Measurements from ENCODE around the gene SLC38A11. TPM values are rescaled to one million over a fixed set of nuclear protein-coding genes. Genes with fewer than 3 reads are reported as not detected.
"Not testable (repeated sequence)": the region's sequence is repeated elsewhere in the genome, so short reads cannot be mapped to it uniquely, and the experiment has no call there.

Gene SLC38A11
- not detected in 2 replicates for total RNA-seq

DNA sequence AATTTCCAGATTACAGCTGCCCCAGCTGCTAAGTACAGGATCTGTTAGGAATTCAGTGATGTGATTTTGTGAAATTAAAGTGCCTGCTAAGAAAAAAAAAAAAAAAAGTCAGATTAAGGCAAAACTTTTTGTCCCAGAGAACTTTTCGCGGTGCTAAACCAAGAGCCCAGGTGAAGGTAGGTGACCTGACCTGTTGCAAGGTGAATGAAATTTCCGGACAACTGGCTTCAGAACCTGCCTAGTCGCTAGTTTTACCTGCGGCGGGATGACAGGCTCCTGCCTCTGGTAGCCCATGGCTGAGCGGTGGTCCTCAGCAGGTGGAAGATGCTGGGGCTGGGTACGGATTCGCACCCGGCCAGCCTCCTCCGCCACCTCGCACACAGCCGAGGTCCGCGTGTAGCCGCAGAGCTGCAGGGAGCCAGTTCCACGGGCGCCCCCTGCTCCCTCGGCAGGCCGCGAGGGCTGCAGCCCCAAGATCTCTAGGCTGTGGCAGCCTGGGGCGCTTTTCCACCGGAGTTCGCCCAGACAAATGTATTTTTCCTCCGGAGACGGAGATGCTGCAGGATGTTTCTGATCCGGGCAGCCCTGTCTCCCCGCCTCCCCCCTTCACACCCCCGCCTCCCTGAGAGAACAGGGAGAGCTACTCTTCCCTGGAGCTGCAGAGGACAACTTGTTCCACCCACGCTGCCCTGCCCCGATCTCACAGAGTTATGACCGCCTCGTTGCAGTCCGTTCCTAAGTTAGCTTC is at the start of gene SLC38A11:
Gene SLC38A11 (minus strand): TSS at position 572 of the 748 bp plus-strand sequence. CDS start 278 bp downstream, at position 294.
- peak in 1 of 2 donors; percentile 3 for DNase-seq (ENCODE audit: low read depth in 2 of 2)

DNA sequence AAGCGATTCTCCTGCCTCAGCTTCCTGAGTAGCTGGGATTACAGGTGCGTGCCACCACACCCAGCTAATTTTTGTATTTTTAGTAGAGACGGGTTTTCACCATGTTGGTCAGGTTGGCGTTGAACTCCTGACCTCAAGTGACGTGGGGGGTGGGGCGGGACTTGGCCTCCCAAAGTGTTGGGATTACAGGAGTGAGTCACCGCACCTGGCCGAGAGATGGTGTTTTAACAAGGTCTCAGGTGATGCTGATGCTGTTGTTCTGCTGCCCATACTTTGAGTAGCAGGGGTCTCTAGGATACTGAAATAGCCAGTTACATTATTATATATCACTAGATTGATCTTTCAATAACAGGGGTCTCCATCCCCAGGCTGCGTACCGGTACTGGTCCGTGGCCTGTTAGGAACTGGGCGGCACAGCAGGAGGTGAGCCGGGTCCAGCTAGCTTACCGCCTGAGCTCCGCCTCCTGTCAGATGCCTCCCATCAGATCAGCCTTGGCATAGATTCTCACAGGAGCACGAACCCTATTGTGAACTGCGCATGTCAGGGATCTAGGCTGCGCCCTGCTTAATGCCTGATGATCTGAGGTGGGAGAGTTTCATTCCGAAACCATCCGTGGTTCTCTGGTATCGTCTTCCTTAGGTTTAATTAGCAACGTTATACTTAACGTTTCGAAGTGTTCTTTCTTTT is 48.3 kb upstream of the SLC38A11 start:
- no peak for DNase-seq (ENCODE audit: low read depth in 2 of 2)

GRCh38 chr2:165002638-165003037 is 47.3 kb upstream of the SLC38A11 start:
- DNase-seq (ENCODE audit: low read depth in 2 of 2): no peak

- DNase-seq (ENCODE audit: low read depth in 2 of 2): not testable (repeated sequence)
Measured at GRCh38 chr2:164994664-164995299, 39.5 kb upstream of the SLC38A11 start.

- DNase-seq (ENCODE audit: low read depth in 2 of 2): no peak
Measured at GRCh38 chr2:164993287-164994016, 38.1 kb upstream of the SLC38A11 start.

- peak; percentile 40 to 72 for DNase-seq (ENCODE audit: low read depth in 2 of 2)
Measured at GRCh38 chr2:164992818-164993217, 37.5 kb upstream of the SLC38A11 start.

DNA sequence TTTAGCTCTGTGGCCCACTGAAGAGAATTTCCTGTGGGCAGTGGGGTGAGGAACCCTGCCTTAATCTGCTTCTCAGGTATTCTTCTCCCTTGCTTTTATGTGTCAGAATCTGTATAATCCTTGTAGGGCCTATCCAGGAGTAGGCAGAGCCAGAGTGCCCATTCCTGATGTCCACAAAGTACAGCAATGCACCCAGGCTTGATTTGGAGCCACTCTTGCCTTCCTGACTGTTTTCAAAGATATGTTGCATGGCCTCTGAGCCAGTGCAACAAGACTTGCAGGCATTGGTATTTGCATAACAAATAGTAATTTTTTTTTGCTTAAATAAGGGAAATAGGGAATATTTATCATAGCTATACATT is 36.7 kb upstream of the SLC38A11 start:
- DNase-seq (ENCODE audit: low read depth in 2 of 2): not testable (repeated sequence)

GRCh38 chr2:164991361-164992092 is 36.2 kb upstream of the SLC38A11 start:
- peak in 1 of 2 donors; percentile 5 for DNase-seq (ENCODE audit: low read depth in 2 of 2)

GRCh38 chr2:164990953-164991352 is 35.6 kb upstream of the SLC38A11 start:
- DNase-seq (ENCODE audit: low read depth in 2 of 2): not testable (repeated sequence)

DNA sequence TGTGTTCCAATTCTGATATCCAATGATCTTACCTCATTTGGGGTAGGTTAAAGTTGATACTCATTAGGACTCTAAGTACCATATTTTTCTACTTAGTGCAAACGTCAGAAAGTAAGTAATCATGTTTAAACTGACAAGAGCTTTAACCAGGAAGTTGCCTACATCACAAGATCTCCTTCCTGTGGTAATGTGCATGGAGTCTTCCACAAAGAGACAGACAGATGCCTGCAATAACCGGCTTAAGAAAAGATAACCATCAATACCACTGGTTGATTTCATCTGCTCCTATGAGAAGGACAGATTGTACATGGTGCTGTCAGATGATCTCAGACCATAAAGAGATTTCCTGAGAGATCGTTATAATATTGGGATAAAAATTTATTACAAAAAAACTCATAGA is 33.5 kb upstream of the SLC38A11 start:
- DNase-seq (ENCODE audit: low read depth in 2 of 2): not testable (repeated sequence)

DNA sequence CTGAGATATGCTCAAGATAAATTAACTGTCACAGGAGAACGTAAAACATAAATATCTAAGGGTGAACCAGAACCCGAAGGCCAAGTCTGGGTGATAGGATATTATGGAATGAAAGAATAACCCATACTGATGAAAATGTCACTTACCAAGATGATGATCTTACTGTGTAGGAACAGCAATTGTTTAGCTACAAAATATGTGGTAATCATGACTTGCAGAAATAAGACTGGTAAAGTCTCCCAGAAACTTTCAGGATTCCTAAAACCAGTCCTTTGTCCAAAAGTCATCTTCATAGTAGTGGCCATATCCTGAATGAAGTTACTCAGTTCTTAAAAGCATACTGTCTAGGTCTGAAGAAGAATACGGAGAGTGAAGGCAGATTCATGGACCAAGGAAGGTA is 30.7 kb upstream of the SLC38A11 start:
- DNase-seq (ENCODE audit: low read depth in 2 of 2): not testable (repeated sequence)

- DNase-seq (ENCODE audit: low read depth in 2 of 2): no peak
Measured at GRCh38 chr2:164984428-164984827, 29.1 kb upstream of the SLC38A11 start.

DNA sequence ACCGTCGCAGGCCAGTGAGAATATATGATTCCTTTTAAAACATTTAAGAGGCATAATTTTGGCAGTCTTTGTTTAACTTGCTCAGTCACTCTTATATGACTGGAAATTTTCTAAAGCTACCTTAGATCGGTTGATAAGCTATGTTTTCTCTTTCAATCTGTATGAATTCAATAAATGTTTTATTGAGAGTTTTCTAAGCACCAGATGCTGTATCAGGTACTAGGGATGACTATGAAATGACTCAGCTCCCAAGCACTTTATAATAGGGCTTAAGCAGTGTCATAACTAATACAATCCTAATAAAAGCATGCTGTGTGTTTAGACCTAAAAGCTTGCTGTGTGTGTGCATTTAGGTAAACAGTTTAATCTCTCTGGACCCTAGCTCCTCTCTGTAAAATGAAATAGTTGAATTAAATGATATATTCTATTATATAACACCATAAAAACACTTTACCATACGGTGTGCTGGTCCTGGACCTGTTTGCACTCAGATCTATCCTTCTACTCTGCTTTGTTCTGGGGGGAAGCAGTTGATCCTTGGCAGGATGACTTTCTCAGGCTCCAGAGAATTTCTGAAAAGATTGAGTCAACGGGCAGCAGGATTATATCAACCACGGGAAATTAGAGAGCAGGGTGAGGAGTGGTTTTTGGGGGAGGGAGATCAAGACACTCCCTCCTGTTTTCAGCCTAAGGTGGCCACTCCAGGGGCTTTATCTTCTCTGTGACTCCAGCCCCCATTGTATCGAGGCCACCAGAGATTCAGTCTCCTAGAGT is 26.1 kb upstream of the SLC38A11 start:
- DNase-seq (ENCODE audit: low read depth in 2 of 2): peak in 1 of 2 donors; percentile 25

- DNase-seq (ENCODE audit: low read depth in 2 of 2): peak in 1 of 2 donors; percentile 32
Measured at GRCh38 chr2:164980688-164981087, 25.4 kb upstream of the SLC38A11 start.

GRCh38 chr2:164979113-164979512 is 23.8 kb upstream of the SLC38A11 start:
- DNase-seq (ENCODE audit: low read depth in 2 of 2): no peak

DNA sequence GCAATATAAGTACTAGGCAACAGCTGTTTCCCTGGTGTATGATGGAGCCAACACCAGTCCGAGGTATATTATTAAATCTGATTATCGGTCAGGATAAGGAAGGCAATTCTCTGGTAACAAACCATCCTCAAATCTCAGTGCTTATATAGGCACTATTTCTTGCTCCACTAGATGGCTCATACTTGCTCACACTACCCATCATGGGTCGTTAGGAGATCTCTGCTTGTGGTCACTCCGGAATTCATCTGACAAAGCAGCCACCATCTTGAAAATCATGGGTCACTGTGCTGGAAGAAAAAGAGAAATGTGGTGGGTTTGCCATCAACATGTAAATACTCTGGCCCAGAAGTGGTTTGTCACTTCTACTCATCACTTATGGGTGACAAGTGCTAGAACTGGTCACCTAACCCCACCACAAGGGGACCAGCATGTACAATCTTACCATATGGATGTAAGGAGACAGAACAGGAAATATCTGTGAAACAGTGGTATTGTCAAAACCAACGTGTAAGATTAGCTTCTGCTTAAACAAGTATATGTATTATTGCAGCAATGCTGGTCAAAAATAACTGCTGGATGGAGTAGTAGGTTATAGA is 21.6 kb upstream of the SLC38A11 start:
- not testable (repeated sequence) for DNase-seq (ENCODE audit: low read depth in 2 of 2)

DNA sequence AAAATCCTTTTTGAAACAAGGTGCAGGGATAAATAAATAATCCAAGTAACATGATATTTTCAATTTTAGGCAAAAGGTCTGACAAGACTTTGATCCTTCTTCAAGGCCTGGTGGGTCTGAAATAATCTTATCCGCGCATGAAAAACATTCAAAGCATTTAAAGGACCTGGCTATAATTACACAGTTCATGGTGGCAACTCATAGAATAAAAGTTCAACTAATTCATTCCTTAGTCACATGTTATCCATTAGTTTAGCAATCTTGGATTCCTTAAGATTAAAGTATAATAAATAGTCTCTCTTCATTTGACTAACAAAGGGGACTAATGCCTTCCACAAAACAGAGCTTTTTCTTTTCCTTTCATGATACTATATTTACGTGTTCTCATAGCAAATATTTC is 21.0 kb upstream of the SLC38A11 start:
- DNase-seq (ENCODE audit: low read depth in 2 of 2): no peak

GRCh38 chr2:164975891-164976290 is 20.6 kb upstream of the SLC38A11 start:
- DNase-seq (ENCODE audit: low read depth in 2 of 2): no peak

- no peak for DNase-seq (ENCODE audit: low read depth in 2 of 2)
Measured at GRCh38 chr2:164974221-164974620, 18.9 kb upstream of the SLC38A11 start.

DNA sequence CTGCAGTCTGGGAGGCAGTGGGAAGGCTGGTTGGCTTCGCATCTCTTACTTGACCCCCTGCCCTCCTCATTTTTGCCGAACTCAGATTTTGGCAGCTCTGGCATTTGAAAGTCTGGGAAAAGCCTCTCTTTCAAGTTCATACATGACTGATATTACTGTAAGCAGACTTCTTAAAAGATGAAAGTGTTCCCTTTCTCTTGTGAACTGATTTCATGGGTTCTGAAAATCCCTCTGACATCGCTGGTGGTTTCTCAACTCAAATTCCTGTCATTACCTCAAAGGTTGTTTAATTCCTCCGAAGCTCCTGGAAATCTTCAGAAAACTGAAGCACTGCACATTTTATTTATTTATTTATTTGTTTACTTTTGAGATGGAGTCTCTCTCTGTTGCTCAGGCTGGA is 16.9 kb upstream of the SLC38A11 start:
- no peak for DNase-seq (ENCODE audit: low read depth in 2 of 2)
